ENCODE measurements around the gene NUP42. TPM values are rescaled to one million over a fixed set of nuclear protein-coding genes. Genes with fewer than 3 reads are reported as not detected.
"Not testable (repeated sequence)": the region's sequence is repeated elsewhere in the genome, so short reads cannot be mapped to it uniquely, and the experiment has no call there.

NUP42 gene
- total and polyA plus RNA-seq, 2 experiments from 2014 or later: 23.6 to 47.9 TPM

DNA sequence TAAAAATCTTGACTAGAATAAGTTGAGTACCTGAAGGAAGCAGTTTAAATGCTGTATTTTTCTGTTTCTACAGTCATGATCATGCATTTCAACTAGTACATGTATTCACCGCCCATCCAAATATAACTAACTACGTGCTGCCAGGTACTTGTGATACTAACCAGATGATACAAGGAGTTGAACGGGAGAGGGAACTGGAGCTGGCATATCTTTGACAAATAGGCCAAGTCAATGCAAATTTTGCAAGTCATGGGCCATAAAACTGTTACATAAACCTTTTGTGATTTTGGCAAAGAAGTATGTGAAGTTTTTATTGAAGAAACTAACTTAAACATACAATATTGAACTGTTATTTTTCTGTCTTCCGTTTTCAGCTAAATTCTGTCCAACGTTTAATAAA is 14.5 kb downstream of the NUP42 start:
- WGBS (ENCODE audit: low lambda C conversion rate, missing lambda C conversion rate): 73% methylated on average over 5 of the region's 5 CpGs
- no peak for DNase-seq (ENCODE audit: low spot score)
- Histone ChIP-seq H2AFZ (no peak overlapping the region), H3K9me2 (replicated peaks; ENCODE audit: insufficient read depth) (no peaks in the 10 kb centered on the region), H3K27me3 (no peaks in the 10 kb centered on the region), H3K9me3 (ENCODE audit: low read depth) (no peaks in the 10 kb centered on the region), H3K36me3 (replicated peaks; ENCODE audit: insufficient read depth, low read depth) (peaks cover 5% of the 10 kb centered on the region), H3K4me2 (no peak overlapping the region), H3K27ac (no peak overlapping the region), H3K4me1 (ENCODE audit: insufficient read depth) (no peaks in the 10 kb centered on the region), H3K79me2 (no peaks in the 10 kb centered on the region), H4K20me1 (ENCODE audit: insufficient read depth, poor library complexity, severe bottlenecking) (no peaks in the 10 kb centered on the region), H3K4me3 (no peak overlapping the region)
- no peak for TF ChIP-seq EZH2phosphoT487 (IDR thresholded peaks at IDR 0.05; ENCODE audit: low read depth, severe bottlenecking, unreplicated experiment)
- no peak for TF ChIP-seq EZH2 (IDR thresholded peaks at IDR 0.05; ENCODE audit: borderline replicate concordance)
- TF ChIP-seq CTCF (IDR thresholded peaks at IDR 0.05; ENCODE audit: poor library complexity): no peak

- not testable (repeated sequence) for H2AFZ ChIP-seq; DNase-seq (ENCODE audit: low spot score); H3K36me3 ChIP-seq (replicated peaks; ENCODE audit: insufficient read depth, low read depth); H3K4me3 ChIP-seq; H3K27me3 ChIP-seq; H4K20me1 ChIP-seq (ENCODE audit: insufficient read depth, poor library complexity, severe bottlenecking); H3K79me2 ChIP-seq; H3K9me2 ChIP-seq (replicated peaks; ENCODE audit: insufficient read depth); H3K4me2 ChIP-seq; H3K9me3 ChIP-seq (ENCODE audit: low read depth); H3K27ac ChIP-seq; H3K4me1 ChIP-seq (ENCODE audit: insufficient read depth)
- WGBS (ENCODE audit: low lambda C conversion rate, missing lambda C conversion rate): 90% methylated on average over 5 of the region's 5 CpGs
These were observed 15.9 kb downstream of the NUP42 start for GRCh38 chr7:23197745-23198144.

DNA sequence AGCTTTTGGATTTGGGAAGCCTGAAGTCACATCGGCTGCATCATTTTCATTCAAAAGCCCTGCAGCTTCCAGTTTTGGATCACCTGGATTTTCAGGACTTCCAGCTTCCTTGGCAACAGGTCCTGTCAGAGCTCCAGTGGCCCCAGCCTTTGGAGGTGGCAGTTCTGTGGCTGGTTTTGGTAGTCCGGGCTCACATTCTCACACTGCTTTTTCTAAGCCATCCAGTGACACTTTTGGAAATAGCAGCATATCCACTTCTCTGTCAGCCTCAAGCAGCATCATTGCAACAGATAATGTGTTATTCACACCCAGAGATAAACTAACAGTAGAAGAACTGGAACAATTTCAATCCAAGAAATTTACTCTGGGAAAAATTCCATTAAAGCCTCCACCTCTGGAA is 18.5 kb downstream of the NUP42 start:
- Histone ChIP-seq H3K9me3 (ENCODE audit: low read depth) (no peaks in the 10 kb centered on the region), H3K4me1 (ENCODE audit: insufficient read depth) (no peaks in the 10 kb centered on the region), H3K36me3 (replicated peaks; ENCODE audit: insufficient read depth, low read depth) (peaks cover 5% of the 10 kb centered on the region), H2AFZ (no peak overlapping the region), H3K79me2 (no peaks in the 10 kb centered on the region), H3K27ac (no peak overlapping the region), H3K27me3 (no peaks in the 10 kb centered on the region), H3K4me3 (no peak overlapping the region), H4K20me1 (ENCODE audit: insufficient read depth, poor library complexity, severe bottlenecking) (no peaks in the 10 kb centered on the region), H3K9me2 (replicated peaks; ENCODE audit: insufficient read depth) (no peaks in the 10 kb centered on the region), H3K4me2 (no peak overlapping the region)
- DNase-seq (ENCODE audit: low spot score): no peak
- 94% methylated on average over 2 of the region's 2 CpGs for WGBS (ENCODE audit: low lambda C conversion rate, missing lambda C conversion rate)
- TF ChIP-seq EZH2 (IDR thresholded peaks at IDR 0.05; ENCODE audit: borderline replicate concordance) (no peak), CTCF (IDR thresholded peaks at IDR 0.05; ENCODE audit: poor library complexity) (no peak), EZH2phosphoT487 (IDR thresholded peaks at IDR 0.05; ENCODE audit: low read depth, severe bottlenecking, unreplicated experiment) (no peak)

DNA sequence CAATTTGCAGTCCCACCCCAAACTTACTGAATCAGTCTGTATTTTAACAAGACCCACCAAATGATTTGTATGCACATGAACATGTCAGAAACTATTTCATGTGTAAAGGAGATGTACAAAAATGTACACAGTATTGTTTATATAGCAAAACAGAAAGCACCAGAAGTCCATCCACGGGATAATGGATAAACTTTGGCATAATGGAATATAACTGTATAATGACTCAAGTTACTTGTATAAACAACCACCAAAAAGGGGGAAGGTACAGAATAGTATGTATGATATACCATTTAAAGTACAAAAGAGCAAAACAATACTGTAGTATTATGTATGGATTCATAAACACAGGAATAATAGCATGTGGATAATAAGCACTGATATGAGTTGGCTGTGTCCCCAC is 22.4 kb downstream of the NUP42 start:
- H3K9me3 ChIP-seq (ENCODE audit: low read depth): no peaks in the 10 kb centered on the region
- H3K4me1 ChIP-seq (ENCODE audit: insufficient read depth): peaks cover 5% of the 10 kb centered on the region
- H3K4me2 ChIP-seq: no peak overlapping the region
- no peak overlapping the region for H2AFZ ChIP-seq
- H4K20me1 ChIP-seq (ENCODE audit: insufficient read depth, poor library complexity, severe bottlenecking): no peaks in the 10 kb centered on the region
- peaks cover 4% of the 10 kb centered on the region for H3K36me3 ChIP-seq (replicated peaks; ENCODE audit: insufficient read depth, low read depth)
- H3K79me2 ChIP-seq: no peaks in the 10 kb centered on the region
- no peak overlapping the region for H3K27ac ChIP-seq
- no peaks in the 10 kb centered on the region for H3K9me2 ChIP-seq (replicated peaks; ENCODE audit: insufficient read depth)
- TF ChIP-seq EZH2 (IDR thresholded peaks at IDR 0.05; ENCODE audit: borderline replicate concordance) (no peak), EZH2phosphoT487 (IDR thresholded peaks at IDR 0.05; ENCODE audit: low read depth, severe bottlenecking, unreplicated experiment) (no peak), CTCF (IDR thresholded peaks at IDR 0.05; ENCODE audit: poor library complexity) (no peak)
- H3K4me3 ChIP-seq: no peak overlapping the region
- DNase-seq (ENCODE audit: low spot score): no peak
- 82% methylated on average over 1 of the region's 1 CpG for WGBS (ENCODE audit: low lambda C conversion rate, missing lambda C conversion rate)
- H3K27me3 ChIP-seq: no peaks in the 10 kb centered on the region

Measured in hepatocyte (in vitro differentiated cells).